Right forelimb (tissue), 1 donor: ENCODE data around the gene KCND2.
"Not testable (repeated sequence)": the region's sequence is repeated elsewhere in the genome, so short reads cannot be mapped to it uniquely, and the experiment has no call there.

Experiments
- DNase-seq: peaks from one replicate; pipeline ENCODE4 v3.0.0-alpha.2; 2018

KCND2 gene

DNA sequence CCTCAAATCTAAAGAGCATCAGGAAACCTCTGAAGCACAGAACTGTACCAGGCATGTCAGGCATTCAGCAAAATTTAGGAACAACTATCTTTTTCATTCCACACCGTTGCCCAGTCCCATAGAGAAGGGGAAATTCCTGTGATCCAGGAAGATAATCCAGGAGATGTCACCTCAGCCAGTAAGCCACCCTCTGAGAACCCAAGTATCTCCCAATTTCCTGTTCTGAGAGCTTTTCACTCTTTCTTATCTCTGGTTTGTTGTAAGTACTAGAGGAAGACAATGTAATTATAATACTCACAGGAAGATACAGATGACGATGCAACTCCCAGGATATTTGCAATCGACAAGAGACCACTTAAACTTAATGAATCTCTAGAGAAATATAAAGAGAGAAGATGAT, 487.9 kb downstream of the KCND2 start:
- no peak for DNase-seq

DNA sequence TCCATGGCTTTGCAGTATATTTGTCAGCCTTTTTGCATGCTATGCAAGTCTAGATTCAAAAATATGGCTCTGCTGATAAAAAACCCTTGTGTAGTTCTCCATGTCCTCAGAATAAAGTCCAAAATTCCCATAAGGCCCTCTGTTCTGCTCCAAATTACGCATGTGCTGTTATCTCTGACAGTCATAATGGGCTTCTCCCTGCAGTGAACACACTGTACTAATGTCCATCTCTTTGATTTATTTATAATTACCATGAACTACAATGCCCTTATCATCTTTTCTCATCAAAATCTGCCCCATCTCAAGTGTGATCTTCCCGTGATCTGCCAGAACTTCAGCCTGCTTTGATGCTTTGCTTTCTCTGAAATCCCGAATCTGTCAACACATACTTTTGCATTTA, 497.2 kb downstream of the KCND2 start:
- DNase-seq: no peak

DNA sequence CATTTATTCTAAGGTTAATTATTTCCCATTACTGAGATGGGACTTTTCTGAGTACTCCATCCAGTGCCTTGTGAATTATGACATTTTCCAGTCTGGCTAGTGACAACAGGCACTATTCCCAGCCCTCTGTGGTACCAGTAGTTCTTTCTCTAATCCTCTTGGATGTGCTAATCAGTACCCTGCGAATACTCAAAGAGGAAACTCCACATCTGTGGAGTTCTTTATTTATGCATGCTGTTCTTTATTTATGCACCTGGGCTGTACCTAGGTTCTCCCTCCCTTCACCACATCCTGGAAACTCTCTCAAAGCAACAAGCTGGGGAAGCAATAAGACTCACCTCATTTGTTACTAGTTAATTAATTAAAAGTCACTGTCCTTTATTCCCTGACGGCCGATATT, 501.5 kb downstream of the KCND2 start:
- DNase-seq: no peak

DNA sequence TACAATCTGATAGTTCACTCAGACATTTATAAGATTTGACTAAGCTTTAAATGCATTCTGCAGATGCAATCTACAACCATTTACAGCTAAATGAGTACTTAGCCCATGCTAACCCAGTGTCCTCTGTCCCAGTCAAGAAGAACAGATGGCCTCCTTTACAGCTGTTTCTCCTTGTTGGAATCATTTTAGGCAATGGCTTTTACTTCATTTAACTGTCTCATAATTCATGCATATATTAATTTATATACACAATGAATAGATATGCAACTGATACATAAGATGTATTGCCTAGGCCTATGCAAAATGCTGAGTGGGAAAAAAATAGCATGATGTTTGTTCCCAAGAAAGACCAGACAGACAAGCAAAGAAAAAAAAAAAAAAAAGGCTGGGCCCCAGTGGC, 502.8 kb downstream of the KCND2 start:
- no peak for DNase-seq

DNA sequence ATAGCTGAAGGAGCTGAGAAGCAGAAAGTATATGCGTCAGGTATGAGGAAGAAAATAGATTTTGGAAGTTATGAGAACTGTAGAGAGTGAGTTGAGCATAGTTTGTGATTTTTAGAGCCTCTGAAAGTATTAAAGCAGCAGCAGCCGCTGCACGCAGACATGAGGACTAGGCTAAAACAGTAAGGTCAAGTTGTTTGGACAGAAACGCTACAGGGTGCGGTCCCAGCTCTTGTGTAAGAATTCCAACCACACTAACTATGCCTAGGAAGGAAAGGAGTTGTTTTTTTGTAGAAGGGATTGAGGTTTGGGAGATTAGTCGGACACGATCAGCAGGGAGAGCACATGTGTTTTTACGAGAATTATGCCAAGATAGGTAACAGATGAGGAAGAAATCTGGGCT, 506.1 kb downstream of the KCND2 start:
- not testable (repeated sequence) for DNase-seq

DNA sequence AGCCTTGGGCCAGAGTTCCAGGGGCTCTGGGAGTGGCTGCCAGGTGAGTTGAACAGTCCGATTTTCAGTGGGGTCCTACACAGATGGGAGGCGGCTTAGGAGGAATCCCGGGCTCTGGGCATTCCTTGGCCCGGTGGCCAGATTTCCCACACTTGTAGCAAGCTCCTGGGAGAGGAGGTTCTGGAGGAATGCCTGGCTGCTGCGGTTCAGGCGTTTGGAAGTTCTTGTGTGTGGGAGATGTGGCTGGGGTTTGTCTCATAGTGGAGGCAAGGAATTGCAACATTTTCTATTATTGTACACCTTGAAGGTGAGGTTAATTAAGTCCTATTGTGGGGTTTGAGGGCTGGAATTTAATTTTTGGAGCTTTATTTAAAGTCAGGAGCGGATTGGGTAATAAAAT, 507.5 kb downstream of the KCND2 start:
- not testable (repeated sequence) for DNase-seq

DNA sequence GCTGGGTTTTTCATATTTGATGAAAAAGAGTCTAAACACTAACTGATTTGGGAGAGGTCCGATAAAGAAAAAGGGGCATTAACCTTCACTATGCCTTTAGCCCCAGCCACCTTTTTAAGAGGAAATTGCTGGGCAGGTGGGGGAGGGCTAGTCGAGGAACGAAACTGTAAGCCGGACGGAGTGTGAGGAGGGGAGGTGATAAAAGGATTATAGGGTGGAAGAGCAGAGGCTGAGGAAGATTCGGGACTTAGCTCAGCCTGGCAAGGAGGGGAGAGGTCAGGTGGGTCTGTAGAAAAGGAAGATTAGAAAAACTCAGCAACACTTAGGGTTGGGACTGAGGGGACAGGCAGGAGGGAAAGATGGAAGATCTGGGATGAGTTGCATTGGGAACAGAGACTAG, 508.0 kb downstream of the KCND2 start:
- DNase-seq: no peak

DNA sequence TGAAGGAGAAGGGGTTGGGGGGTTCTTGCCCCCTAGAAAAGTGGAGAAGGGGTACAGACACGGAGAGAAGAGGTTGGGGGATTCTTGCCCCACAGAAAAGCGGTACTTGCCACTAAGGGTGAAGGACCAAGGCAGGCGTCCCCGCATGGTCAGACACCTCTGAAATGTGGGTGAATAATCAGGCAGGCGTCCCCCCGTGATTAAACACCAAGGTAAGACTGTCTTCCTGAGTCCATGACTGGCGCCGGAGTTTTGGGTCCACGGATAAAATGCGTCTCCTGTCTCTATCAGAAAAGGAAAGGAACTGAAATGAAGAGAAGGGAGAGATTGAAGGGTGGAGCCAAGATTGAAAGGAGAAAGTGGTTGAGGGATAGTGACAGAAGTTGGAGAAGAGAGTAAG, 508.9 kb downstream of the KCND2 start:
- not testable (repeated sequence) for DNase-seq

DNA sequence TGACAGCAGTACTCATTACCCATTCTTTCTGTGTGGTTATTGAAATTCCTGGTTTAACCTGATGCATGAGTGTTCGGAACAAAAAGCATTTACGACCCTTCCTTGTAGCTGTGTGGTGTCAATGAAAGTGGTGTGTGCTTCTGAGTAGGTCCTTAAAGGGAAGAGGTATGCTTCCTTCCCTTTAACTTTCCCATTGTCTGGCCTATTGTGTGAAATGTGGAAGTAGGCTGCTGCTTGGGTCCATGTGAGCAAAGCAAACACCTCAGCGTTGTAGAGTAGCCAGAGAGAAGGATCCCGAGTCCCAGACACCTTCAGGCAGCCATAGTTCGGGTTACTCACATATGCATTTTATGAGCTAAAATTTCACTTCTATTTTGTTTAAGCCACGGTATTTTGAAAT, 510.3 kb downstream of the KCND2 start:
- no peak for DNase-seq

DNA sequence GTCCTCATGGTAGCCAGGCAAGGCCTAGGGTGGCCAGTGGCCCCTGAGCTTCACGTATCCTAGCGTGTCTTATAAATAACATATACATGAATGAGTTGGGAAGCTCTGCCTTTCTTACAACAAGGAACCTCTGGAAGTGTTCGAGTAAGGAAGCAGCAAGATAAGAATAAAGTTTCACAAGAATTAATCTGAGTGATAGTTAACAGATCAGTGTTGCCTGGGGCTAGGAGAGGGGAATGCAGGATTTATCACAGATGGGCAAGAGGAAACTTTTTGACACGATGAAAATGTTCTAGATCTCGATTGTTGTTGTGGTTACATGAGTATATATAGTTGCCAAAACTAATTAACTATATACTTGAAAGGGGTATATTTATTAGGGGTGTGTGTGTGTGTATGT, 510.7 kb downstream of the KCND2 start:
- DNase-seq: no peak

DNA sequence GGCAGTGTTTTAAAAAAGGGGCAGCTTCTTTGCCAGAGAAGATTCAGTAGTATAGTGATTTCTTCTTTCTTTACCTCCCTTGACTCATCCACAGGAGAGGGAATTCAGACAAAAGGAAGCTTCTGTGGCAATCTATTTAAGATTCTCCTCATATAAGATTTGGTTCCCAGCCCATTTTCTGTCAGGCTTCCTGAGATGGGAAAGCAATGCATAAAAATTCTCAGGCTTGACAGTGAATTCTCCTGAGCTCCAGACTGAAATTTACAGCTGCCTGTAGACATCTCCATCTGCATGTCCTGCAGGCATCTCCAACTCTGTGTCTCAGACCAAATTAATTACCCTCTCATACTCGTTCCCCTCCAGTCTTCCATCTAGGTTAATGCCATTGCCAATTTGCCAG, 512.1 kb downstream of the KCND2 start:
- DNase-seq: no peak

DNA sequence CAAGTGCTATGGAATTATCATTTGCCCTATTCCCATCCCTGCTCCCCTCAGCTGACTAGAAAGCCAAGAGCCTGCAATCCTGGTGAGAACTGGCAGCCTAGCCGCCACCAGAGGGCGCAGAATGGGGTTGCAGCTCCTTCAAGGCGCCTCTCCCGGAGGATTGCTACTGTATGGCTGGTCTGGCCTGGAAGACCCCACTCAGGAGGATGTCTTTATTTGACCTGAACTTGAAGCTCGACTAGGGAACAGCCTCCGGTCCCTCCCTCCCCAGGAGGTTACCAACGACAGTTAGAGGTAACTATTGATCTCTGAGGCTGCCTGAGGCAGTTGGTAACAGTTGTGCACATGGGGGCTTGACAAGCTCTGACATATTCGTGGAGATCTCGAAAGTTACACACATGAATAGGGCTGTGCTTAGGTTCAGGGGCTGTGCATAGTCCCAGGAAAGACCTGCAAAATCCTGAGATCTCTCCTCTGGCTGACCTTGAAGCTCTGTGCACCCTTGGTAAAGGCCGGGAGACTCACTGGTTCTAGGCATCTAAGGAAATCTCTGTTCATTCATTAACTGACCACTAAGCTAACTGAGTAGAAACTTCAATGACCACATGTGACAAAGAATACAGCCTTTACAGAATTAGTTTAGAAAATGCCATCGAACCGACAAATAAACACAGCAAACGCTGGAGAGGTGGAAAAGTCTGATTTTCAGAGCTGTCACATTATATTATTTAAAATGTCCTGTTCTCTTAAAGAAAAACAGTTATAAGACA, 519.3 kb downstream of the KCND2 start:
- DNase-seq: peak; percentile 72

DNA sequence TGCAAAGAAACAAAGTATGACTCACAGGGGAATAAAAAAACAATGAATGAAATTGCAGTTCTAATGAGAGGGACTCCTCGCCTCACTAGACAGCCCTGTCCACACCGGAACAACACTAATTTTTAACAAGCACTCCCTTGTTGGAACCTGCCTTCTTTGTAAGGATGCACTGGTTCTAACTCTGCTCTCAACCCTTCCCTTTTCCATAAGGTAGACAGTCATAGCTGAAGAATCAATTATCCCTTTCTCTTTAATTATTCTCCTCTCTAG, 519.8 kb downstream of the KCND2 start:
- no peak for DNase-seq

DNA sequence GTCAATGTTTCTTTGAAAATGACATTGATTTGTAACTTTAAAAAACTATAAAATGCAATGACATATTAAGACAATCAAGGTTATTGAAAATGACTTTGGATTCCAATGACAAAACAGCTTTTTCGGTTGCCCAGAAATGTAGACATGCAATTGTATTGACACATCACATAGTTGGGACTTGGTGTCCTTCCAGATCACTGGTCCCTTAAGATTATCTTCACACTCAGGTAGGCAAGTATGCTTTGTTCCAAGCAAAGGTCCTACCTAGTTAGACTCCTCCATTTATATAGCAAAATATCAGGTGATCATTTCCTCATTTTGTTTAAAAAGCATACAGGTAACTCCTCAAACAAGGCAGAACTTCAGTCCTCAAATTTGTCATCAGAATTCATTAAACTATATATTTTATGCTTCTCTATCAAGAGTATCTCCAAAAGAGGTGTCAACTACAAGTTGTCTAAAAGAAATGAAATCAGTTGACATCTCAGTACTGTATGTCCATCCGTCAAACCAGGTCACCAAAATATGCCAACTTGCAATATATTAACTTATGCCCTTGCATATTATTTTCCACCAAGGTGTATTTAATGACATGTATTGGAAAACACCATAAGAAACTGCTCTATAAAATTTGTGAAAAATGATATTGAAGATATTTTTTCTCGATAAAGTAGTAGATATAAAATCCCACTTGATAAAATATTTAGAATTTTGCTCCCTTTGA, 520.4 kb downstream of the KCND2 start:
- DNase-seq: no peak

DNA sequence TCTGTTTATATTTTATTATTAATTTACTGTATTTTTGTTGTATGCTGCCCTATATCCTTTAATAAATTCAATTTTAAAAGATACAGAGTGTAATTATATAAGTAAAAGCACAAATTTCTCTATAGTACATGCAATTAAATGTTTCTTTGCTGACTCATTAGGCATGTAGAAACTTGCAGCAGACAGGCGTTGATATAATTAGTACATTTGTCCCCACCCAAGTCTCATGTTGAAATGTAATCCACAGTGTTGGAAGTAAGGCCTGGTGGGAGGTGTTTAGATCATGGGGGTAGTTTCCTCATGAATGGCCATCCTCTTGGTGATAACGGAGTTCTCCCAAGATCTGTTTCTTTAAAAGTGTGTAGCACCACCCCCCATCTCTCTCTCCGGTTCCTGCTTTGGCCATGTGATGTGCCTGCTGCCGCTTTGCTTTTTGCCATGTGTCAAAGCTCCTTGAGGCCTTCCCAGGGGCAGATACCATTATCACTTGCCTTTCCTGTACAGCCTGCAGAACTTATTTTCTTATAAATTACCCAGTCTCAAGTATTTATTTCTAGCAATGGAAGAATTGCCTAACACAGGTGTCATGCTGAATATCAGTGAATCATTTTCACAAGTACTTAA, 521.2 kb downstream of the KCND2 start:
- no peak for DNase-seq

DNA sequence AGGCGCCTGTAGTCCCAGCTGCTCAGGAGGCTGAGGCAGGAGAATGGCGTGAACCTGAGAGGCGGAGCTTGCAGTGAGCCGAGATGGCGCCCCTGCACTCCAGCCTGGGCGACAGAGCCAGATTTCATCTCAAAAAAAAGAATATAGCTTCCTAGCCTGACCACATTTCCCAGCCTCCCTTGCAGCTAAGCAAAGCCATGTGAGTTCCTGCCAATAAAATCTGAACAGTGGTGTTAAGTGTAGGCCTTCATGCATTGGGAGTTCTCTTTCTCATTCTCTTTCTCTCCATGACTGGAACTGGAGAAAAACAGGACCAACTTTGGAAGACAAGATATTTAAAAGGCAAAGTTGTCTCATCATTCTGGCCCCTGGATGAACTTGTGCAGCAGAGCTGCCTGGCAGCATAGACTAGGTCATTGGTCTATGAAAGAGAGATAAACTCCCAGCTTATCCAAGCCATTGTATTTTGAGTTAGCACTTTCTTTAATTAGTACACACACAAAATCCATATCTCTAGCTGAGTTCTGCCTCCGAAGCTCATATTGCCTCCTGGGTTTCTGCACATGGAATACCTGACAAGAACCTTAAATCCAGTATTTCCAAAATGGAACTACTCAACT, 524.2 kb downstream of the KCND2 start:
- no peak for DNase-seq

DNA sequence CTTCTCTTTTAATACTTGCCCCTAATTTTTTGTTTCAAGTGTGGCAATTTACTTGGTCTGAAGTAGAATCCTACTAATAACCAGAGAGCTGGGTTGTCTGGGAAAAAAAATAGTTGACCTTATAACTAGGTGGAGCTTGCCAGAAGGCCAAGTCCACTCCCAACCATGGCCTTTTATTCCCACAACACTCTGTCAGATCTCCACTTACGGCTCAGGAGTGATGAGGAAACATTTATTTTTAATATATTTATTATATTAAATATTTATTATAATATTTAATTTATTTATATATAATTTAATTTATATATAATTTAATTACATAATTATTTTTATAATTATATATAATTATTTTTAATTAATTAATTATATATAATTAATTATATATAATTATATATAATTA, 526.2 kb downstream of the KCND2 start:
- no peak for DNase-seq
